Measurements from ENCODE around the gene TRAF3IP3. TPM values are rescaled to one million over a fixed set of nuclear protein-coding genes. Genes with fewer than 3 reads are reported as not detected.

TRAF3IP3 gene
- total RNA-seq, 1 experiment from 2014 or later: 0.34 TPM

DNA sequence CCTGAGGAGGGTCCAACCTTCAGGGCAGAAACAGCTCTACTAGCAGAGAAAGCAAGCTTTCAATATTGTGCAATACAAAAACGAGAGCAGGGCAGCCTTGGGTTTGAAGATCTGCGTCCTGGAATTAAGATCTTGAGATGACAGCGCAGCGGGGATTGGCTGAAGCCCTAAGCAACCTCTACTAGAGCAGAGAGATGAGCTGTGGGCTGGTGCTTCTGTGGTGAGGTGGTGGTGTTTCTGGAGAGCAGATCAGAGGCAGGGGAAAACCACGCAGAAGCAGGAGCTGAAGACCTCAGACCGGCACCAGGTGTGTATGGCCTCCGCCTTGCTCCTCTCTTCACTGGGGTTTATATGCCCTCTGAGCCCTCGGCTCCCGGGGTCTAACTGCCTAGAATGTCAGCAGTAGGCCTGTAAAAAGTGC lies 12.5 kb downstream of the TRAF3IP3 start:
- Histone ChIP-seq H3K9ac (ENCODE audit: low read length) (no peak overlapping the region), H3K4me2 (ENCODE audit: low read length) (no peak overlapping the region), H2AFZ (ENCODE audit: low read depth, low read length, poor library complexity, severe bottlenecking) (no peak overlapping the region), H3K4me3 (replicated peaks in 1 of 2; ENCODE audit: low read depth in 1 of 2, low read length in 2 of 2) (no peak overlapping the region), H3K27me3 (ENCODE audit: insufficient read depth, low read length) (no peaks in the 10 kb centered on the region), H3K4me1 (ENCODE audit: control insufficient read depth in 1 of 2, insufficient read depth in 2 of 2, low read length in 2 of 2) (no peaks in the 10 kb centered on the region), H3K36me3 (ENCODE audit: control insufficient read depth in 1 of 2, insufficient read depth in 2 of 2, low read length in 2 of 2) (no peaks in the 10 kb centered on the region), H3K9me2 (ENCODE audit: insufficient read depth) (no peaks in the 10 kb centered on the region), H4K20me1 (ENCODE audit: insufficient read depth) (no peaks in the 10 kb centered on the region), H3K9me3 (ENCODE audit: control insufficient read depth in 1 of 2, insufficient read depth in 1 of 2, low read depth in 1 of 2, low read length in 2 of 2) (no peaks in the 10 kb centered on the region; a peak in 1 of 4 replicates), H3K27ac (ENCODE audit: low read depth, low read length) (no peak overlapping the region), H3K79me2 (ENCODE audit: insufficient read depth, low read length) (no peaks in the 10 kb centered on the region)
- ATAC-seq: no peak
- TF ChIP-seq JUND (IDR thresholded peaks at IDR 0.05): no peak
- TF ChIP-seq, protein P1, sequence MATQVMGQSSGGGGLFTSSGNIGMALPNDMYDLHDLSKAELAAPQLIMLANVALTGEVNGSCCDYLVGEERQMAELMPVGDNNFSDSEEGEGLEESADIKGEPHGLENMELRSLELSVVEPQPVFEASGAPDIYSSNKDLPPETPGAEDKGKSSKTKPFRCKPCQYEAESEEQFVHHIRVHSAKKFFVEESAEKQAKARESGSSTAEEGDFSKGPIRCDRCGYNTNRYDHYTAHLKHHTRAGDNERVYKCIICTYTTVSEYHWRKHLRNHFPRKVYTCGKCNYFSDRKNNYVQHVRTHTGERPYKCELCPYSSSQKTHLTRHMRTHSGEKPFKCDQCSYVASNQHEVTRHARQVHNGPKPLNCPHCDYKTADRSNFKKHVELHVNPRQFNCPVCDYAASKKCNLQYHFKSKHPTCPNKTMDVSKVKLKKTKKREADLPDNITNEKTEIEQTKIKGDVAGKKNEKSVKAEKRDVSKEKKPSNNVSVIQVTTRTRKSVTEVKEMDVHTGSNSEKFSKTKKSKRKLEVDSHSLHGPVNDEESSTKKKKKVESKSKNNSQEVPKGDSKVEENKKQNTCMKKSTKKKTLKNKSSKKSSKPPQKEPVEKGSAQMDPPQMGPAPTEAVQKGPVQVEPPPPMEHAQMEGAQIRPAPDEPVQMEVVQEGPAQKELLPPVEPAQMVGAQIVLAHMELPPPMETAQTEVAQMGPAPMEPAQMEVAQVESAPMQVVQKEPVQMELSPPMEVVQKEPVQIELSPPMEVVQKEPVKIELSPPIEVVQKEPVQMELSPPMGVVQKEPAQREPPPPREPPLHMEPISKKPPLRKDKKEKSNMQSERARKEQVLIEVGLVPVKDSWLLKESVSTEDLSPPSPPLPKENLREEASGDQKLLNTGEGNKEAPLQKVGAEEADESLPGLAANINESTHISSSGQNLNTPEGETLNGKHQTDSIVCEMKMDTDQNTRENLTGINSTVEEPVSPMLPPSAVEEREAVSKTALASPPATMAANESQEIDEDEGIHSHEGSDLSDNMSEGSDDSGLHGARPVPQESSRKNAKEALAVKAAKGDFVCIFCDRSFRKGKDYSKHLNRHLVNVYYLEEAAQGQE (IDR thresholded peaks at IDR 0.05; ENCODE audit: low read depth): no peak
- no peak for TF ChIP-seq FOSL1 (IDR thresholded peaks at IDR 0.05; ENCODE audit: low read depth)
- TF ChIP-seq CBX3 (IDR thresholded peaks at IDR 0.05; ENCODE audit: low read depth): no peak
- TF ChIP-seq, protein P2, sequence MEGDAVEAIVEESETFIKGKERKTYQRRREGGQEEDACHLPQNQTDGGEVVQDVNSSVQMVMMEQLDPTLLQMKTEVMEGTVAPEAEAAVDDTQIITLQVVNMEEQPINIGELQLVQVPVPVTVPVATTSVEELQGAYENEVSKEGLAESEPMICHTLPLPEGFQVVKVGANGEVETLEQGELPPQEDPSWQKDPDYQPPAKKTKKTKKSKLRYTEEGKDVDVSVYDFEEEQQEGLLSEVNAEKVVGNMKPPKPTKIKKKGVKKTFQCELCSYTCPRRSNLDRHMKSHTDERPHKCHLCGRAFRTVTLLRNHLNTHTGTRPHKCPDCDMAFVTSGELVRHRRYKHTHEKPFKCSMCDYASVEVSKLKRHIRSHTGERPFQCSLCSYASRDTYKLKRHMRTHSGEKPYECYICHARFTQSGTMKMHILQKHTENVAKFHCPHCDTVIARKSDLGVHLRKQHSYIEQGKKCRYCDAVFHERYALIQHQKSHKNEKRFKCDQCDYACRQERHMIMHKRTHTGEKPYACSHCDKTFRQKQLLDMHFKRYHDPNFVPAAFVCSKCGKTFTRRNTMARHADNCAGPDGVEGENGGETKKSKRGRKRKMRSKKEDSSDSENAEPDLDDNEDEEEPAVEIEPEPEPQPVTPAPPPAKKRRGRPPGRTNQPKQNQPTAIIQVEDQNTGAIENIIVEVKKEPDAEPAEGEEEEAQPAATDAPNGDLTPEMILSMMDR (IDR thresholded peaks at IDR 0.05 in 2 of 3, conservative IDR thresholded peaks at IDR 0.05 in 1 of 3; ENCODE audit: borderline replicate concordance in 1 of 3, insufficient read depth in 1 of 3, low read depth in 2 of 3, low read length in 2 of 3): no peak
- TF ChIP-seq ZNF274 (IDR thresholded peaks at IDR 0.05; ENCODE audit: low read depth, low read length): no peak
- TF ChIP-seq POLR2A (IDR thresholded peaks at IDR 0.05; ENCODE audit: borderline replicate concordance, extremely low read depth, insufficient read depth, insufficient read length): no peak
- no peak for TF ChIP-seq TCF7L2 (IDR thresholded peaks at IDR 0.05; ENCODE audit: borderline replicate concordance, extremely low read depth, insufficient read depth, insufficient read length)
- no peak for TF ChIP-seq SRF (IDR thresholded peaks at IDR 0.05; ENCODE audit: low read depth)
- TF ChIP-seq, protein P3, sequence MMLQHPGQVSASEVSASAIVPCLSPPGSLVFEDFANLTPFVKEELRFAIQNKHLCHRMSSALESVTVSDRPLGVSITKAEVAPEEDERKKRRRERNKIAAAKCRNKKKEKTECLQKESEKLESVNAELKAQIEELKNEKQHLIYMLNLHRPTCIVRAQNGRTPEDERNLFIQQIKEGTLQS (IDR thresholded peaks at IDR 0.05): no peak
- TF ChIP-seq SP1 (IDR thresholded peaks at IDR 0.05; ENCODE audit: low read depth): no peak
- TF ChIP-seq ZFX (IDR thresholded peaks at IDR 0.05): no peak
- TF ChIP-seq POLR2AphosphoS5 (IDR thresholded peaks at IDR 0.05; ENCODE audit: low read depth, low read length): no peak
- TF ChIP-seq CEBPB (IDR thresholded peaks at IDR 0.05; ENCODE audit: low read depth): no peak
- TF ChIP-seq EZH2phosphoT487 (IDR thresholded peaks at IDR 0.05; ENCODE audit: borderline replicate concordance): no peak
- TF ChIP-seq EGR1 (IDR thresholded peaks at IDR 0.05; ENCODE audit: low read depth): no peak
- no peak for TF ChIP-seq EZH2 (IDR thresholded peaks at IDR 0.05)
- TF ChIP-seq YY1 (IDR thresholded peaks at IDR 0.05; ENCODE audit: extremely low read depth, insufficient replicate concordance, low read depth, low read length): no peak
- intact Hi-C loops (cut with micrococcal nuclease): no loop called here
- no TSS peak for BruUV-seq (replicated peaks)
- POLR2A ChIA-PET: no interaction called here
- RAD21 ChIA-PET (ENCODE audit: low non-redundant PET in 1 of 2, low total read pairs in 2 of 2, uncharacterized antibody in 2 of 2, unreplicated experiment in 2 of 2): no interaction called here
- CTCF ChIA-PET: no interaction called here
- DNase-seq (ENCODE audit: low read depth, low spot score): no peak
